ENCODE results near the gene GGA2. TPM values are rescaled to one million over a fixed set of nuclear protein-coding genes. Genes with fewer than 3 reads are reported as not detected.
"Not testable (repeated sequence)": the region's sequence is repeated elsewhere in the genome, so short reads cannot be mapped to it uniquely, and the experiment has no call there.

Gene GGA2
- total RNA-seq, 4 donors from 2014 or later = 21.7 to 51.8 (median 36.9) TPM

DNA sequence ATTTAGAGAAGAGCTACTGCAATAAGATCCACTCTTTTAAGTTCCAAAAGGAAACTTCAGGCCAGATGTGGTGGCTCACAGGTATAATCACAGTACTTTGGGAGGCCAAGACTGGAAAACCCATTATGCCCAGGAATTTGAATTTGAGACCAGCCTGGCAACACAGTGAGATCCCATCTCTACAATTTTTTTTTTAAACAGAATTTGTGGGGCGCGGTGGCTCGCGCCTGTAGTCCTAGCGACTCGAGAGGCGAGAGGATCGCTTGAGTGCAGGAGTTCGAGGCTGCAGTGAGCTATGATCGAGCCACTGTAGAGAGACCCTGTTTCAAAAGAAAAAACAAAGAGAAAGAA is 58.1 kb downstream of the GGA2 start:
- in situ Hi-C loops (cut with MboI; ENCODE audit: low pct_ligation_motif_present in 1 of 4, low pct_unique_long_range_greater_than_20kb in 1 of 4, low sequenced_read_pairs in 3 of 4) = no loop called here
- WGBS, 2 donors (ENCODE audit: low coverage in 1 of 2) = 0 to 4% methylated on average over 10 of the region's 10 CpGs

DNA sequence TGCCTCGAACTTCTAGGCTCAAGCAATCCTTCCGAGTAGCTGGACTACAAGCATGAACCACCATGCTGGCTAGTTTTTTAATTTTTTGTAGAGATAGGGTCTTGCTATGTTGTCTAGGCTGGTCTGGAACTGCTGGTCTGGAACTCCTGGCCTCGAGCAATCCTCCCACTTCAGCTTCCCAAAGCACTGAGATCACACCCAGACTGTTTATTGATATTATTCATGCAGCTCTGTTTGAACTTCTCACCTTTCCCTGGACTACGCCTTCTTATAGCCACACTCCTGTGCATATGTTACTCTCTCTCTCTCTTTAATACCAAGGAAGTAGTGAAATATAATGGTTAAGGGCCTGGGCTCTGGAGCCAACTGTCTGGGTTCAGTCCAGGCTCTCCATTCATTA is 61.9 kb downstream of the GGA2 start:
- peak overlapping the region; percentile 50 to 68 (median 66) for H3K27ac ChIP-seq
- DNase-seq = peak; percentile 21

More for the DNA sequence above, 58.1 kb downstream of the GGA2 start:
- no peaks in the 10 kb centered on the region for H3K36me3 ChIP-seq
- intact Hi-C loops (cut with DNase I; ENCODE audit: low total_unique reads) = no loop called here
- no peak for DNase-seq
- H3K4me1 ChIP-seq = peaks cover 9 to 58% (median 29%) of the 10 kb centered on the region in 4 donors
- peak overlapping the region; percentile 53 to 88 (median 68) for H3K4me3 ChIP-seq
- no peaks in the 10 kb centered on the region for H3K9me3 ChIP-seq
- TF ChIP-seq POLR2AphosphoS5 (IDR thresholded peaks at IDR 0.05) (no peak), EP300 (IDR thresholded peaks at IDR 0.05; ENCODE audit: low read depth) (no peak), POLR2A (IDR thresholded peaks at IDR 0.05) (no peak)
- TF ChIP-seq, protein P1, sequence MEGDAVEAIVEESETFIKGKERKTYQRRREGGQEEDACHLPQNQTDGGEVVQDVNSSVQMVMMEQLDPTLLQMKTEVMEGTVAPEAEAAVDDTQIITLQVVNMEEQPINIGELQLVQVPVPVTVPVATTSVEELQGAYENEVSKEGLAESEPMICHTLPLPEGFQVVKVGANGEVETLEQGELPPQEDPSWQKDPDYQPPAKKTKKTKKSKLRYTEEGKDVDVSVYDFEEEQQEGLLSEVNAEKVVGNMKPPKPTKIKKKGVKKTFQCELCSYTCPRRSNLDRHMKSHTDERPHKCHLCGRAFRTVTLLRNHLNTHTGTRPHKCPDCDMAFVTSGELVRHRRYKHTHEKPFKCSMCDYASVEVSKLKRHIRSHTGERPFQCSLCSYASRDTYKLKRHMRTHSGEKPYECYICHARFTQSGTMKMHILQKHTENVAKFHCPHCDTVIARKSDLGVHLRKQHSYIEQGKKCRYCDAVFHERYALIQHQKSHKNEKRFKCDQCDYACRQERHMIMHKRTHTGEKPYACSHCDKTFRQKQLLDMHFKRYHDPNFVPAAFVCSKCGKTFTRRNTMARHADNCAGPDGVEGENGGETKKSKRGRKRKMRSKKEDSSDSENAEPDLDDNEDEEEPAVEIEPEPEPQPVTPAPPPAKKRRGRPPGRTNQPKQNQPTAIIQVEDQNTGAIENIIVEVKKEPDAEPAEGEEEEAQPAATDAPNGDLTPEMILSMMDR (IDR thresholded peaks at IDR 0.05) = no peak
- H3K27ac ChIP-seq = peak overlapping the region; percentile 84 to 92 (median 88)
- no peaks in the 10 kb centered on the region for H3K27me3 ChIP-seq

DNA sequence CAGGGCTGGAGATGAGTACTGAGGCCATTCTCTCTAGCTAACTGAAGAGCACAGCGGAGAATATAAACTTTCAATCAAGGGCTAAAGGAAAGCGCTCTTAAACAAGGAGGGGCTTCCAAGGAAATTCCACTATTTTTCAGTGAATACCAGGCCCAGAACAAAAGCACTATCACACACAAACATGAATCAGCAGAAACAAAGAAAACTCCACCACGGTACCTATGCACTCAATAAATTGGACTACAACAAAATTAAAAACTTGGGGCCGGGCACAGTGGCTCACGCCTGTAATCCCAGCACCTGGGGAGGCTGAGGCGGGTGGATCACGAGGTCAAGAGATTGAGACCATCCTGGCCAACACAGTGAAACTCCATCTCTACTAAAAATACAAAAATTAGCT is 72.8 kb downstream of the GGA2 start:
- 95 to 100% methylated on average over 2 to 7 of the region's 7 CpGs for WGBS, 2 donors (ENCODE audit: low coverage in 1 of 2)
- H3K4me3 ChIP-seq; intact Hi-C loops (cut with DNase I; ENCODE audit: low total_unique reads); H3K27me3 ChIP-seq; H3K27ac ChIP-seq; H3K9me3 ChIP-seq; DNase-seq: not testable (repeated sequence)
- Histone ChIP-seq H3K4me1 (peaks cover 6 to 24% (median 16%) of the 10 kb centered on the region in 4 donors), H3K36me3 (peaks cover 0 to 32% (median 11%) of the 10 kb centered on the region in 4 donors)
- in situ Hi-C loops (cut with MboI; ENCODE audit: low pct_ligation_motif_present in 1 of 4, low pct_unique_long_range_greater_than_20kb in 1 of 4, low sequenced_read_pairs in 3 of 4) = loop anchor here in 3 of 4 donors (5.0 to 10.0 kb wide), 3 partner anchors 253 to 263 kb away; partner anchors contain the start of gene SCNN1G (in 2 of the 3)

More for the DNA sequence above, 61.9 kb downstream of the GGA2 start:
- Histone ChIP-seq H3K36me3 (peaks cover 0 to 14% (median 5%) of the 10 kb centered on the region in 4 donors), H3K4me1 (peaks cover 6 to 47% (median 24%) of the 10 kb centered on the region in 4 donors), H3K9me3 (no peaks in the 10 kb centered on the region), H3K4me3 (no peak overlapping the region), H3K27me3 (no peaks in the 10 kb centered on the region)
- 44 to 64% methylated on average over 4 of the region's 4 CpGs for WGBS, 2 donors (ENCODE audit: low coverage in 1 of 2)
- peak; percentile 22 for TF ChIP-seq POLR2A (IDR thresholded peaks at IDR 0.05)
- TF ChIP-seq POLR2AphosphoS5 (IDR thresholded peaks at IDR 0.05) = peak in 1 of 3 donors; percentile 61
- no peak for TF ChIP-seq EP300 (IDR thresholded peaks at IDR 0.05; ENCODE audit: low read depth)
- TF ChIP-seq, protein P1 (IDR thresholded peaks at IDR 0.05) = no peak
- in situ Hi-C loops (cut with MboI; ENCODE audit: low pct_ligation_motif_present in 1 of 4, low pct_unique_long_range_greater_than_20kb in 1 of 4, low sequenced_read_pairs in 3 of 4) (no loop called here), intact Hi-C loops (cut with DNase I; ENCODE audit: low total_unique reads) (no loop called here)

DNA sequence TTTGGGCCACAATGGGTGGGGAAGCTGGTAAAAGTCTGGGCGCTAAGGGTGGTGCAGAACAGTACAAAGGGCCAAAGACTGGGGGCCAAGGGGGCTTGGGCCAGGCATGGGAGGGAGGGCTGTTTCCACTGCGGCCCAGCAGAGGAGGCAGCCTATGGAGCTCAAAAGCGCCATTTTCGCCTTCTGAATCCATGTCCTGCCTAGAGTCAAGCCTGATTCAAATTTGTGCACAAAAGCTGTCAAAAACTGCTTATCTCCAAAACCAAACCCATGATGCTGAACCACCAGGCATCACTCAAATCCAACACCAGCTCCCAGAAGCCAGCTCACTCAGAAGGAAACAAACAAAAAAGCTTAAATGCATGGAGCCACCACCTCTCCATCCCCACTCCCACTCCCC is 73.3 kb downstream of the GGA2 start:
- WGBS, 2 donors (ENCODE audit: low coverage in 1 of 2) = 93% methylated on average over 4 of the region's 4 CpGs; no CpG with 5 or more reads in 1 of the 2 donors
- no peak overlapping the region for H3K27ac ChIP-seq
- no peaks in the 10 kb centered on the region for H3K27me3 ChIP-seq
- TF ChIP-seq EP300 (IDR thresholded peaks at IDR 0.05; ENCODE audit: low read depth) (no peak), POLR2AphosphoS5 (IDR thresholded peaks at IDR 0.05) (no peak), POLR2A (IDR thresholded peaks at IDR 0.05) (no peak)
- TF ChIP-seq, protein P1 (IDR thresholded peaks at IDR 0.05) = no peak
- peaks cover 6 to 26% (median 17%) of the 10 kb centered on the region in 4 donors for H3K4me1 ChIP-seq
- DNase-seq = no peak
- no peak overlapping the region for H3K4me3 ChIP-seq
- no peaks in the 10 kb centered on the region for H3K9me3 ChIP-seq
- H3K36me3 ChIP-seq = peaks cover 0 to 34% (median 9%) of the 10 kb centered on the region in 4 donors
- intact Hi-C loops (cut with DNase I; ENCODE audit: low total_unique reads) (no loop called here), in situ Hi-C loops (cut with MboI; ENCODE audit: low pct_ligation_motif_present in 1 of 4, low pct_unique_long_range_greater_than_20kb in 1 of 4, low sequenced_read_pairs in 3 of 4) (loop anchor here in 3 of 4 donors (5.0 to 10.0 kb wide), 3 partner anchors 252 to 262 kb away; partner anchors contain the start of gene SCNN1G (in 2 of the 3))
